Neutrophil (primary cell): ENCODE data around the gene GCK.

Source experiments
- H3K27ac ChIP-seq: fragments of 200-600 bp; sonication (generic); 2 replicates; pipeline ENCODE4 v1.5.1; 2016; ENCODE audit warnings: mild to moderate bottlenecking, moderate library complexity
- H3K27me3 ChIP-seq: fragments of 200-600 bp; sonication (generic); 2 replicates; pipeline ENCODE4 v1.6.0; 2016; ENCODE audit warnings: mild to moderate bottlenecking
- H3K36me3 ChIP-seq: fragments of 200-600 bp; sonication (generic); 2 replicates; pipeline ENCODE4 v1.5.1; 2017
- H3K4me1 ChIP-seq, 2 experiments: fragments of 200-600 bp in 1 of 2; sonication (generic) in 1 of 2; 1 replicate in 1 of 2; 2 replicates in 1 of 2; pipeline versions ENCODE4 v1.5.1 to v1.6.1; 2013 to 2016; ENCODE audit warnings: low read depth in 1 of 2, low read length in 1 of 2, mild to moderate bottlenecking in 1 of 2, moderate library complexity in 1 of 2; ENCODE audit not compliant: control insufficient read depth in 1 of 2, insufficient read depth in 1 of 2
- H3K4me3 ChIP-seq, 2 experiments: fragments of 200-600 bp in 1 of 2; sonication (generic) in 1 of 2; 1 replicate in 1 of 2; 2 replicates in 1 of 2; pipeline ENCODE4 v1.5.1; 2013 to 2016; ENCODE audit warnings: low read depth in 1 of 2, low read length in 1 of 2, mild to moderate bottlenecking in 1 of 2, moderate library complexity in 1 of 2
- H3K9me3 ChIP-seq: fragments of 200-600 bp; sonication (generic); 2 replicates; pipeline ENCODE4 v1.5.1; 2016
- CTCF ChIP-seq: fragments of 200-600 bp; sonication (generic); IDR thresholded peaks from 2 replicates; pipeline ENCODE4 v1.5.1; 2016; ENCODE audit warnings: antibody characterized with exemption

GCK gene

GRCh38 chr7:44136731-44137130, 52.5 kb downstream of the GCK start:
- H3K27me3 ChIP-seq = peaks cover 6% of the 10 kb centered on the region
- no peak for TF ChIP-seq CTCF

GRCh38 chr7:44134943-44135628, 54.2 kb downstream of the GCK start:
- Histone ChIP-seq H3K27me3 (no peaks in the 10 kb centered on the region), H3K4me1 (no peaks in the 10 kb centered on the region), H3K27ac (no peak overlapping the region), H3K36me3 (no peaks in the 10 kb centered on the region), H3K9me3 (no peaks in the 10 kb centered on the region), H3K4me3 (no peak overlapping the region)
- no peak for TF ChIP-seq CTCF

More at GRCh38 chr7:44136731-44137130, 52.5 kb downstream of the GCK start:
- H3K9me3 ChIP-seq = no peaks in the 10 kb centered on the region
- no peaks in the 10 kb centered on the region for H3K4me1 ChIP-seq
- H3K4me3 ChIP-seq = no peak overlapping the region
- H3K27ac ChIP-seq = no peak overlapping the region
- H3K36me3 ChIP-seq = no peaks in the 10 kb centered on the region

- H3K4me1 ChIP-seq = no peaks in the 10 kb centered on the region
- H3K36me3 ChIP-seq = no peaks in the 10 kb centered on the region
- H3K27ac ChIP-seq = no peak overlapping the region
- no peaks in the 10 kb centered on the region for H3K27me3 ChIP-seq
- H3K4me3 ChIP-seq = no peak overlapping the region
- no peaks in the 10 kb centered on the region for H3K9me3 ChIP-seq
- TF ChIP-seq CTCF = no peak
These were observed 55.9 kb downstream of the GCK start for GRCh38 chr7:44133295-44133694.

- Histone ChIP-seq H3K4me3 (no peak overlapping the region), H3K27ac (no peak overlapping the region), H3K36me3 (no peaks in the 10 kb centered on the region), H3K9me3 (no peaks in the 10 kb centered on the region), H3K27me3 (no peaks in the 10 kb centered on the region), H3K4me1 (no peaks in the 10 kb centered on the region)
- no peak for TF ChIP-seq CTCF
These were observed 57.2 kb downstream of the GCK start for GRCh38 chr7:44132039-44132438.

- H3K27me3 ChIP-seq = no peaks in the 10 kb centered on the region
- no peaks in the 10 kb centered on the region for H3K9me3 ChIP-seq
- no peaks in the 10 kb centered on the region for H3K36me3 ChIP-seq
- H3K4me3 ChIP-seq = no peak overlapping the region
- H3K4me1 ChIP-seq = no peaks in the 10 kb centered on the region
- no peak for TF ChIP-seq CTCF
- H3K27ac ChIP-seq = no peak overlapping the region
These were observed 57.8 kb downstream of the GCK start for GRCh38 chr7:44131173-44132029.
